Gastroesophageal sphincter (tissue), 4 donors: ENCODE data around the gene ALLC. TPM values are rescaled to one million over a fixed set of nuclear protein-coding genes. Genes with fewer than 3 reads are reported as not detected.
A peak's percentile ranks its signal among the peaks of the same experiment; 100 is the strongest.

Experiments used
- ATAC-seq: fragments of 150-250 bp; one replicate; pipeline ENCODE4 v1.9.1; 2016; ENCODE audit warnings: mild to moderate bottlenecking, moderate library complexity
- H3K27ac ChIP-seq, 4 donors: fragments of 200-600 bp; sonication (generic) in 3 of 4; 1 replicate in 3 of 4; 2 replicates in 1 of 4; pipeline ENCODE4 v1.5.1; 2016 to 2019
- H3K27me3 ChIP-seq: fragments of 200-600 bp; sonication (generic); one replicate; pipeline ENCODE4 v1.5.1; 2019
- H3K36me3 ChIP-seq, 2 donors: fragments of 200-600 bp; sonication (generic); one replicate each; pipeline ENCODE4 v1.5.1; 2019; ENCODE audit warnings: control low read depth in 1 of 2
- H3K4me1 ChIP-seq, 3 donors: fragments of 200-600 bp; sonication (generic); 1 replicate in 2 of 3; 2 replicates in 1 of 3; pipeline ENCODE4 v1.5.1; 2016 to 2019; ENCODE audit warnings: control low read depth in 2 of 3
- H3K4me3 ChIP-seq, 2 donors: fragments of 200-600 bp; sonication (generic); one replicate each; pipeline ENCODE4 v1.5.1; 2019; ENCODE audit warnings: mild to moderate bottlenecking in 1 of 2, moderate library complexity in 1 of 2
- H3K9me3 ChIP-seq, 3 donors: fragments of 200-600 bp; sonication (generic); one replicate each; pipeline ENCODE4 v1.5.1; 2017 to 2019; ENCODE audit warnings: control low read depth in 2 of 3
- CTCF ChIP-seq, 4 experiments: fragments of 200-600 bp in 2 of 4; fragments of 450-650 bp in 2 of 4; sonication (generic) in 1 of 4; IDR thresholded peaks; one replicate each; pipeline ENCODE4 v1.5.1; 2017 to 2019; ENCODE audit warnings: antibody characterized with exemption in 4 of 4, mild to moderate bottlenecking in 2 of 4, moderate library complexity in 2 of 4
- EP300 ChIP-seq: sonication (generic); formaldehyde crosslinking; IDR thresholded peaks from one replicate; pipeline ENCODE4 v1.6.1; 2017; ENCODE audit warnings: antibody characterized with exemption, mild to moderate bottlenecking
- POLR2A ChIP-seq, 2 donors: fragments of 450-650 bp; IDR thresholded peaks; one replicate each; pipeline ENCODE4 v1.6.1; 2017; ENCODE audit warnings: antibody characterized with exemption in 2 of 2, mild to moderate bottlenecking in 2 of 2, moderate library complexity in 1 of 2
- POLR2AphosphoS5 ChIP-seq: sonication (generic); formaldehyde crosslinking; IDR thresholded peaks from one replicate; pipeline ENCODE4 v1.6.1; 2017; ENCODE audit warnings: antibody characterized with exemption
- WGBS, 2 donors: methylation state at CpG; one replicate each; pipeline ENCODE4 v1.1.5; 2018; ENCODE audit warnings: low coverage in 1 of 2; 5-methylcytosine and 5-hydroxymethylcytosine counted together
- total RNA-seq, 4 donors: library from RNA; depleted of rRNA; stranded (reverse); fragments of >200 nt; gene quantifications; one replicate each; pipeline ENCODE4 v1.1.0, GENCODE V29; 2016

Gene ALLC
- total RNA-seq, 4 donors from 2014 or later: not detected

GRCh38 chr2:3648652-3649177 is 9.3 kb upstream of the ALLC start:
- no peak for TF ChIP-seq CTCF (IDR thresholded peaks at IDR 0.05)
- TF ChIP-seq POLR2AphosphoS5: no peak
- TF ChIP-seq EP300: no peak
- no peak for TF ChIP-seq POLR2A (IDR thresholded peaks at IDR 0.05)
- 98 to 100% methylated on average over 6 of the region's 20 CpGs for WGBS, 2 donors
- no peaks in the 10 kb centered on the region for H3K36me3 ChIP-seq
- no peaks in the 10 kb centered on the region for H3K27me3 ChIP-seq
- ATAC-seq: no peak
- H3K9me3 ChIP-seq: no peaks in the 10 kb centered on the region
- no peak overlapping the region for H3K4me3 ChIP-seq
- H3K27ac ChIP-seq: no peak overlapping the region
- peaks cover 0 to 19% (median 10%) of the 10 kb centered on the region in 3 donors for H3K4me1 ChIP-seq

GRCh38 chr2:3649581-3649980 is 8.4 kb upstream of the ALLC start:
- Histone ChIP-seq H3K27ac (no peak overlapping the region), H3K27me3 (no peaks in the 10 kb centered on the region), H3K4me3 (no peak overlapping the region), H3K4me1 (peaks cover 0 to 19% (median 10%) of the 10 kb centered on the region in 3 donors), H3K36me3 (no peaks in the 10 kb centered on the region), H3K9me3 (no peaks in the 10 kb centered on the region)
- ATAC-seq: no peak
- TF ChIP-seq POLR2A (IDR thresholded peaks at IDR 0.05) (no peak), CTCF (IDR thresholded peaks at IDR 0.05) (no peak), POLR2AphosphoS5 (no peak), EP300 (no peak)
- 73 to 82% methylated on average over 5 to 12 of the region's 16 CpGs for WGBS, 2 donors

GRCh38 chr2:3650140-3650920 is 7.7 kb upstream of the ALLC start:
- Histone ChIP-seq H3K4me3 (no peak overlapping the region), H3K4me1 (peaks cover 0 to 19% (median 10%) of the 10 kb centered on the region in 3 donors), H3K27ac (peak overlapping the region in 2 of 4 donors; percentile 27 to 37), H3K9me3 (no peaks in the 10 kb centered on the region), H3K36me3 (no peaks in the 10 kb centered on the region), H3K27me3 (no peaks in the 10 kb centered on the region)
- ATAC-seq: no peak
- WGBS, 2 donors: 65% methylated on average over 5 of the region's 20 CpGs; no CpG with 5 or more reads in 1 of the 2 donors
- TF ChIP-seq POLR2AphosphoS5: no peak
- TF ChIP-seq EP300: no peak

- WGBS, 2 donors: 44 to 60% methylated on average over 1 to 7 of the region's 45 CpGs
- Histone ChIP-seq H3K27ac (peak overlapping the region; percentile 8 to 81 (median 76)), H3K4me1 (peaks cover 0 to 19% (median 10%) of the 10 kb centered on the region in 3 donors), H3K4me3 (peak overlapping the region; percentile 7 to 38), H3K27me3 (no peaks in the 10 kb centered on the region), H3K9me3 (no peaks in the 10 kb centered on the region), H3K36me3 (no peaks in the 10 kb centered on the region)
- TF ChIP-seq EP300 (no peak), POLR2A (IDR thresholded peaks at IDR 0.05) (no peak), CTCF (IDR thresholded peaks at IDR 0.05) (no peak), POLR2AphosphoS5 (no peak)
- peak; percentile 31 for ATAC-seq
Observed at GRCh38 chr2:3651691-3652648, 6.0 kb upstream of the ALLC start.
